MCF 10A (cell line): ENCODE measurements around the gene CCNQ. TPM values are rescaled to one million over a fixed set of nuclear protein-coding genes. Genes with fewer than 3 reads are reported as not detected.

Experiments used
- BruUV-seq: library from RNA; stranded (reverse); fragments of 400-500 nt; replicated peaks from 2 replicates; lab custom pipeline; 2021; lab: Mats Ljungman, UMichigan
- CTCF ChIA-PET: fragments of 300-600 bp; sonication (Branson Sonifier 250); formaldehyde crosslinking; extraction: SDS; loops from one replicate; lab custom pipeline; 2021; ENCODE audit warnings: antibody characterized with exemption, inconsistent platforms; lab: Yijun Ruan, JAX
- POLR2A ChIA-PET: fragments of 300-600, 350-650 bp; sonication (Branson Sonifier 250); formaldehyde crosslinking; extraction: SDS; loops from one replicate; lab custom pipeline; 2020; ENCODE audit warnings: antibody characterized with exemption, inconsistent platforms; lab: Yijun Ruan, JAX
- DNase-seq: peaks from one replicate; pipeline ENCODE4 v3.0.0-alpha.2; 2018; ENCODE audit not compliant: unreplicated experiment
- H3K27ac Mint-ChIP-seq: one replicate; pipeline ENCODE4 v1.8.0; 2022; ENCODE audit warnings: mild to moderate bottlenecking, low read depth, mixed read lengths; ENCODE audit not compliant: unreplicated experiment
- H3K27me3 Mint-ChIP-seq: one replicate; pipeline ENCODE4 v1.8.0; 2022; ENCODE audit warnings: mixed read lengths; ENCODE audit not compliant: insufficient read depth, unreplicated experiment
- H3K36me3 Mint-ChIP-seq: one replicate; pipeline ENCODE4 v1.8.0; 2022; ENCODE audit warnings: mild to moderate bottlenecking, moderate library complexity, mixed read lengths; ENCODE audit not compliant: insufficient read depth, unreplicated experiment
- H3K4me1 Mint-ChIP-seq: one replicate; pipeline ENCODE4 v1.8.0; 2022; ENCODE audit warnings: mixed read lengths; ENCODE audit not compliant: insufficient read depth, unreplicated experiment
- H3K4me3 Mint-ChIP-seq: one replicate; pipeline ENCODE4 v1.8.0; 2022; ENCODE audit warnings: mild to moderate bottlenecking, moderate library complexity, mixed read lengths; ENCODE audit not compliant: unreplicated experiment
- H3K9me3 Mint-ChIP-seq: one replicate; pipeline ENCODE4 v1.8.0; 2022; ENCODE audit warnings: mixed read lengths; ENCODE audit not compliant: unreplicated experiment
- intact Hi-C: fragments of 100-400 bp; cut with micrococcal nuclease; formaldehyde crosslinking; loops from 2 replicates; pipeline ENCODE4 v1.14.1; 2022
- total RNA-seq: library from RNA; stranded (reverse); gene quantifications from 2 replicates; pipeline ENCODE4 v1.2.3, GENCODE V29; 2022
- TF ChIP-seq, protein P1 (sequence below): fragments of 200-600 bp; IDR thresholded peaks from one replicate; pipeline ENCODE4 v1.8.0; 2022; ENCODE audit warnings: antibody characterized with exemption, mild to moderate bottlenecking; ENCODE audit not compliant: unreplicated experiment

The CCNQ gene
- total RNA-seq, 1 experiment from 2014 or later: 21.7 TPM

DNA sequence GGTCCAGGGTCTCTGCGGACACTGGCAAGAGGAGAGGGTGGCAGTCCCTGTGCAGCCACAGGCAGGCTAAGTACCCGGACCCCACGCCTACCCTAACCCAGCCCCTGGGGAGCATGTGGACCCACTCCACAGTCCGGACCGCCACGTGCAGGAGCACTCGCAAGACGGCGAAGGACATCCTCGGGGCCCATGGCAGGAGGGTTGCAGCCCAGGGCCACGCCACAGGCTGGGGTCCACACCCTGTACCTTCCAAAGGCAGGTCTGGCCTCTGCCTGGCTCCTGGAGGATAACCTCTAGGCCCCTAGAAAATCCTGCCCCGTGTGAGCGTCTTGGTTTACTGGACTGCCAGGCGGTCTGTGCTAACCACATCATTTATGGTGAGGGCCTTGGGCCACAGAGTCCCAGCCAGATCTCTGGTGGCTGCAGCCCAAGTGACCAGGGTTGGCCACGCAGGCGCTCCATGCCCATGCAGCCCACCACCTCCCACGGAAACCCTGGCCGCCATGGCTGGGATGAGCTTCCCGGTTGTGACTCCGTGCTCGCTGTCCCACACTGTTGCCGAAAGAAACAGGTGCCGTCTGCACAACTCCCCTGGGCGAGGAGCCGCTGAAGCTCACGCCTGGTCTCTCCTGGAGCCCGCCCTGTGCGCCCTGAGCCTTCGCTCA, 10.0 kb downstream of the CCNQ start:
- Mint-ChIP-seq H3K9me3 (peaks cover 8% of the 10 kb centered on the region), H3K27ac (no peak overlapping the region), H3K27me3 (no peaks in the 10 kb centered on the region), H3K4me3 (no peak overlapping the region), H3K4me1 (no peaks in the 10 kb centered on the region), H3K36me3 (peaks cover 35% of the 10 kb centered on the region)
- intact Hi-C loops: no loop called here
- POLR2A ChIA-PET: interaction anchor here (1.3 kb wide), 1 partner anchor 9 kb away, joined by 4 read pairs; no protein-coding TSS in a partner anchor
- CTCF ChIA-PET: interaction anchor here (0.7 kb wide), 1 partner anchor 150 kb away, joined by 3 read pairs; no protein-coding TSS in a partner anchor
- BruUV-seq: no TSS peak
- TF ChIP-seq, protein P1, sequence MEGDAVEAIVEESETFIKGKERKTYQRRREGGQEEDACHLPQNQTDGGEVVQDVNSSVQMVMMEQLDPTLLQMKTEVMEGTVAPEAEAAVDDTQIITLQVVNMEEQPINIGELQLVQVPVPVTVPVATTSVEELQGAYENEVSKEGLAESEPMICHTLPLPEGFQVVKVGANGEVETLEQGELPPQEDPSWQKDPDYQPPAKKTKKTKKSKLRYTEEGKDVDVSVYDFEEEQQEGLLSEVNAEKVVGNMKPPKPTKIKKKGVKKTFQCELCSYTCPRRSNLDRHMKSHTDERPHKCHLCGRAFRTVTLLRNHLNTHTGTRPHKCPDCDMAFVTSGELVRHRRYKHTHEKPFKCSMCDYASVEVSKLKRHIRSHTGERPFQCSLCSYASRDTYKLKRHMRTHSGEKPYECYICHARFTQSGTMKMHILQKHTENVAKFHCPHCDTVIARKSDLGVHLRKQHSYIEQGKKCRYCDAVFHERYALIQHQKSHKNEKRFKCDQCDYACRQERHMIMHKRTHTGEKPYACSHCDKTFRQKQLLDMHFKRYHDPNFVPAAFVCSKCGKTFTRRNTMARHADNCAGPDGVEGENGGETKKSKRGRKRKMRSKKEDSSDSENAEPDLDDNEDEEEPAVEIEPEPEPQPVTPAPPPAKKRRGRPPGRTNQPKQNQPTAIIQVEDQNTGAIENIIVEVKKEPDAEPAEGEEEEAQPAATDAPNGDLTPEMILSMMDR: no peak
- no peak for DNase-seq

DNA sequence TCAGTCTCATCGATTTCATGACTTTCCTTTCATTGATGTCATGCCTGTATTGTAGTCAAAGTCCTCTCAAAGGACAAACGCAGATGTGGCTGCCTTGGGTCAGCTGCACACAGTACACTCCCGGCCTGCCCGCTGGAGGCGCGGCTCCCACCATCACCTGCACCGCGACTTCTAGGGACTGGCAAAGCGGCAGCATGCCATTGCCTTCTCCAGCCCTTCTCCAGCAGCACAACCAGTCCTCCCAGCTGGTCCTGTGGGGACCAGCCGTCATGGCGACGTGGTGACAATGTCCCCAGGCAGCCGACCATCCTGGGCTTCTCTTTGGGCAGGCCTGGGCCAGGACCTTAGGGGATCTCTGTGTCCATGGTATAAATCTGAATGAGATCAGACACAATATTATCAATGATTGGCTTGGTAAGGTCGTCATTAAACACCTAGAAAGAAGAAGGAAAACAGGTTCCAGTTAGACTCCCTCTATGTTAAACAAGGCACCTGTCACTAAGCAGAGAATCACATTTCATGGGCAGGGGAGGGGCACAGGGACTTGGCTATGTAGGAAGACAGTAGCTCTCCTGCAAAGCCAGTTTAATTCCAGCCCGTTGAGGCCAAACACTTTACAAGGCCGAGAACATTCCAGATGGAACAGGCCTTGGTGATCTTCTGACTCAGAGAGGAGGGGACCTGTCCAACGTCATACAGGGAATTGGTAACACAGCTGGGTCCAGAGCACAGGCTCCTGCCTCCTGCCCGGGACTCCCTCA, 10.7 kb downstream of the CCNQ start:
- POLR2A ChIA-PET: interaction anchor here (1.3 kb wide), 1 partner anchor 10 kb away, joined by 4 read pairs; no protein-coding TSS in a partner anchor
- Mint-ChIP-seq H3K4me1 (no peaks in the 10 kb centered on the region), H3K27me3 (no peaks in the 10 kb centered on the region), H3K9me3 (peaks cover 8% of the 10 kb centered on the region), H3K36me3 (peaks cover 34% of the 10 kb centered on the region), H3K27ac (no peak overlapping the region), H3K4me3 (no peak overlapping the region)
- CTCF ChIA-PET: no interaction called here
- TF ChIP-seq, protein P1: no peak
- DNase-seq: no peak
- intact Hi-C loops: no loop called here
- BruUV-seq: no TSS peak

DNA sequence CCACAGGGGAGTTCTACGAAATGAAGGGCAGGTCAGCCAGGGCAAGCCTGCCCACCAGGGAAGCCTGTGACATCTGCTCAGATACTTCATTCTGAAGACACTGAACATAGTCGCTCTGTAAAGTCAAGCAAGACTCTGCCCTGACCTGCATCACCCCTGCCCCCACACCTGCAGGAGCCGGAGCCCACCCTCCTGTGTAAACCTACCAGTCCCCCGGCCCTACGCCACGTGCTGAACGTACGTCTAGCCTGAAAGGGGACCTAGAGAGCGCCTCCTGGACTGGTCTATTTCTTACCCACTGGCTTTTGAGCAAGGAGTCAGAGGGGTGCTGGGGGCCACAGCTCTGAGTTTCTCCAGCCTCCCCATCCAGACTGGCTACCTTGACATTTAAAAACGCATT, 11.6 kb downstream of the CCNQ start:
- ChIA-PET CTCF (no interaction called here), POLR2A (no interaction called here)
- no peaks in the 10 kb centered on the region for H3K4me1 Mint-ChIP-seq
- H3K27ac Mint-ChIP-seq: no peak overlapping the region
- DNase-seq: no peak
- TF ChIP-seq, protein P1: no peak
- H3K9me3 Mint-ChIP-seq: peaks cover 8% of the 10 kb centered on the region
- no TSS peak for BruUV-seq
- H3K27me3 Mint-ChIP-seq: no peaks in the 10 kb centered on the region
- intact Hi-C loops: no loop called here
- peaks cover 27% of the 10 kb centered on the region for H3K36me3 Mint-ChIP-seq
- H3K4me3 Mint-ChIP-seq: no peak overlapping the region

DNA sequence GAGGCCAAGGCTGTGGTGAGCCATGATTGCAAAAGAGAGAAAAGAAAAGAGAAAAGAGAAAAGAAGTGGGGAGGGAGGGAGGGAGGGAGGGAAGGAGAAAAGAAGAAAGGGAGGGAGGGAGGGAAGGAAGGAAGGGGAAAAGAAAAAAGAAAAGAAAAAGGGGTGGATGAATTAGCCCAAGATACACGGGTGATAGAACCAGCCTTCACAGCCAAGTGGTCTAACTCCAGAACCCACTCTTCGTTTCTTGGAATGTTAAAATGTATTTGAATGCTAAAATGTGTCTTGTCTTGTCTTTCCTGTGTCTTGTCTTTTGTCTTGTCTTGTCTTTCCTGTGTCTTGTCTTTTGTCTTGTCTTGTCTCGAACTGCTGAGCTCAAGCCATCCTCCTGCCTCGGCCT, 13.1 kb downstream of the CCNQ start:
- ChIA-PET POLR2A (interaction anchor here (0.6 kb wide), 1 partner anchor 14 kb away, joined by 3 read pairs; no protein-coding TSS in a partner anchor), CTCF (interaction anchor here (0.6 to 1.0 kb wide), 3 partner anchors 19 to 732 kb away, joined by 3 to 4 read pairs (median 3); no protein-coding TSS in a partner anchor)
- BruUV-seq: no TSS peak
- Mint-ChIP-seq H3K4me1 (no peaks in the 10 kb centered on the region), H3K27ac (no peak overlapping the region), H3K4me3 (no peak overlapping the region), H3K9me3 (peaks cover 8% of the 10 kb centered on the region), H3K27me3 (no peaks in the 10 kb centered on the region), H3K36me3 (peaks cover 21% of the 10 kb centered on the region)
- no peak for DNase-seq
- TF ChIP-seq, protein P1: no peak
- intact Hi-C loops: no loop called here
